Mesenchymal stem cell (in vitro differentiated cells and primary cell): ENCODE data around the gene EFNB3.

Source experiments
- DNase-seq: peaks from one replicate; pipeline ENCODE4 v3.0.0-alpha.2; 2013
- H2AFZ ChIP-seq: one replicate; pipeline ENCODE4 v1.6.1; 2013; ENCODE audit warnings: low read depth, mild to moderate bottlenecking, control low read depth, inconsistent platforms, low read length, moderate library complexity
- H2AK5ac ChIP-seq: 2 replicates; pipeline ENCODE4 v1.6.1; 2013; ENCODE audit warnings: low read length, moderate library complexity, mild to moderate bottlenecking, inconsistent platforms; ENCODE audit not compliant: severe bottlenecking
- H2BK120ac ChIP-seq: one replicate; pipeline ENCODE4 v1.6.1; 2013; ENCODE audit warnings: low read depth, mild to moderate bottlenecking, inconsistent platforms, low read length, moderate library complexity
- H2BK12ac ChIP-seq, 2 experiments: one replicate each; pipeline ENCODE4 v1.6.1; 2013; ENCODE audit warnings: inconsistent platforms in 2 of 2, low read length in 2 of 2, mild to moderate bottlenecking in 2 of 2, moderate library complexity in 2 of 2, control low read depth in 1 of 2
- H2BK15ac ChIP-seq: one replicate; pipeline ENCODE4 v1.6.1; 2013; ENCODE audit warnings: mild to moderate bottlenecking, low read depth, inconsistent platforms; ENCODE audit not compliant: poor library complexity, severe bottlenecking
- H2BK5ac ChIP-seq: 2 replicates; pipeline ENCODE4 v1.6.1; 2013; ENCODE audit warnings: low read depth, mild to moderate bottlenecking, low read length, control low read depth, inconsistent platforms; ENCODE audit not compliant: poor library complexity, severe bottlenecking
- H3K14ac ChIP-seq, 2 experiments: one replicate each; pipeline ENCODE4 v1.6.1; 2013; ENCODE audit warnings: inconsistent platforms in 2 of 2, low read length in 2 of 2, control low read depth in 1 of 2, mild to moderate bottlenecking in 1 of 2, moderate library complexity in 1 of 2
- H3K18ac ChIP-seq, 2 experiments: one replicate each; pipeline ENCODE4 v1.6.1; 2013; ENCODE audit warnings: inconsistent platforms in 2 of 2, low read length in 2 of 2, control low read depth in 1 of 2, low read depth in 1 of 2, mild to moderate bottlenecking in 1 of 2
- H3K23ac ChIP-seq, 2 experiments: one replicate each; pipeline ENCODE4 v1.6.1; 2013; ENCODE audit warnings: inconsistent platforms in 2 of 2, low read length in 2 of 2, mild to moderate bottlenecking in 2 of 2, moderate library complexity in 2 of 2, control low read depth in 1 of 2
- H3K27ac ChIP-seq: 2 replicates; pipeline ENCODE4 v1.5.1; 2013; ENCODE audit warnings: mild to moderate bottlenecking, moderate library complexity, low read length, control low read depth, inconsistent platforms; ENCODE audit not compliant: poor library complexity, severe bottlenecking
- H3K27me3 ChIP-seq, 2 experiments: 2 replicates each; pipeline versions ENCODE4 v1.6.1 to v1.7.0; 2013; ENCODE audit warnings: low read length in 2 of 2, mild to moderate bottlenecking in 2 of 2, moderate library complexity in 2 of 2, control low read depth in 1 of 2, inconsistent platforms in 1 of 2; ENCODE audit not compliant: control insufficient read depth in 1 of 2, insufficient read depth in 1 of 2
- H3K36me3 ChIP-seq, 2 experiments: 2 replicates each; pipeline versions ENCODE4 v1.6.1 to v1.7.0; 2013; ENCODE audit warnings: low read length in 2 of 2, control low read depth in 1 of 2, inconsistent platforms in 1 of 2, low read depth in 1 of 2, mild to moderate bottlenecking in 1 of 2; ENCODE audit not compliant: insufficient read depth in 2 of 2, control insufficient read depth in 1 of 2
- H3K4ac ChIP-seq, 2 experiments: one replicate each; pipeline ENCODE4 v1.6.1; 2013; ENCODE audit warnings: inconsistent platforms in 2 of 2, low read length in 2 of 2, mild to moderate bottlenecking in 2 of 2, moderate library complexity in 2 of 2, control low read depth in 1 of 2, low read depth in 1 of 2
- H3K4me1 ChIP-seq: 2 replicates; pipeline ENCODE4 v1.6.1; 2013; ENCODE audit warnings: low read depth, low read length, control low read depth; ENCODE audit not compliant: control insufficient read depth, insufficient read depth
- H3K4me2 ChIP-seq: 2 replicates; pipeline ENCODE4 v1.6.1; 2013; ENCODE audit warnings: low read length, mild to moderate bottlenecking, inconsistent platforms; ENCODE audit not compliant: poor library complexity, severe bottlenecking
- H3K4me3 ChIP-seq, 2 experiments: 2 replicates each; pipeline versions ENCODE4 v1.5.1 to v1.7.0; 2013; ENCODE audit warnings: low read length in 2 of 2, mild to moderate bottlenecking in 2 of 2, control low read depth in 1 of 2, low read depth in 1 of 2; ENCODE audit not compliant: insufficient read depth in 1 of 2
- H3K79me1 ChIP-seq: replicated peaks from 2 replicates; pipeline ENCODE4 v1.6.1; 2013; ENCODE audit warnings: mild to moderate bottlenecking, control low read depth, low read length, inconsistent platforms; ENCODE audit not compliant: poor library complexity, severe bottlenecking
- H3K9ac ChIP-seq: 2 replicates; pipeline ENCODE4 v1.7.0; 2013; ENCODE audit warnings: mild to moderate bottlenecking, low read length, moderate library complexity
- H3K9me3 ChIP-seq: 2 replicates; pipeline ENCODE4 v1.7.0; 2013; ENCODE audit warnings: mild to moderate bottlenecking, low read length; ENCODE audit not compliant: control insufficient read depth
- H4K8ac ChIP-seq: one replicate; pipeline ENCODE4 v1.6.1; 2013; ENCODE audit warnings: inconsistent platforms, mild to moderate bottlenecking, low read length, moderate library complexity
- H4K91ac ChIP-seq: one replicate; pipeline ENCODE4 v1.6.1; 2013; ENCODE audit warnings: mild to moderate bottlenecking, low read length, inconsistent platforms
- WGBS: methylation state at CpG from one replicate; pipeline ENCODE4 v1.1.7; 2013; ENCODE audit warnings: mixed read lengths; 5-methylcytosine and 5-hydroxymethylcytosine counted together

EFNB3 gene

DNA sequence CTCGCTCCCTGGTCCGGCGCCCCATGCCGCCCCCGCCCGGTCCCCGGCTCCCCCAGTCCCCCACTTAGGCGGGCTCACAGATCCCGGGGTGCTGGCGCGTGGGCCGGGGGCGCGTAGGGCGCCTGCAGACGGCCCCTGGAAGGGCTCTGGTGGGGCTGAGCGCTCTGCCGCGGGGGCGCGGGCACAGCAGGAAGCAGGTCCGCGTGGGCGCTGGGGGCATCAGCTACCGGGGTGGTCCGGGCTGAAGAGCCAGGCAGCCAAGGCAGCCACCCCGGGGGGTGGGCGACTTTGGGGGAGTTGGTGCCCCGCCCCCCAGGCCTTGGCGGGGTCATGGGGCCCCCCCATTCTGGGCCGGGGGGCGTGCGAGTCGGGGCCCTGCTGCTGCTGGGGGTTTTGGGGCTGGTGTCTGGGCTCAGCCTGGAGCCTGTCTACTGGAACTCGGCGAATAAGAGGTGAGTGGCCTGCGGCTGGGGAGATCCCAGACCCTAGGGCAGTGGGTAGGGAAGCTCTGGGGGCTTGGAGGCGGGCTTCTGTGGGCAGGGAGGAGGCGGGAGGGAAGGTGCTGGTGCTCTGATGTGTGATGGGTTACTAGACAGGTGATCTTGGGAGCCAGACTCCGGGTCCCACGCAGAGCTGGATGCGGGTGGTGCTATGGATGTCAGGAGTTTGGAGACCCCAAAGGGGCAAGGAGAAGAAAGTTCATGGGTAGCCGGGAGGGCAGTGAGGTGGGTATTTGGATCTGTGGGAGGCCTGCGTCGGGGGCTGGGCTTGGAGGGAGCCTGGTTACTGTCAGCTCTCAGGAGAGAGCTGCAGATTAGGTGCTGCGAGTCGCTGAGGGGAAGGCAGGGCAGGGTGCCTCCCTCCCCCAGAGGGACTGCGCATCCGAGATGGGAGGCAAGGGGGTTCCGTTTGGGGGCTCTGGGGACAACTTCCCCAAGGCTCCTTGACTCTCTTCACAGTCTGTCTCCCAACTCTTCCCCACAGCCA is 560 bp downstream of the EFNB3 start:
- H3K36me3 ChIP-seq, result peaks cover 21 to 30% of the 10 kb centered on the region in 2 experiments
- no peak overlapping the region for H2BK15ac ChIP-seq
- no peak overlapping the region for H3K14ac ChIP-seq
- peak overlapping the region in 1 of 2 experiments; percentile 95 for H3K23ac ChIP-seq
- H2AK5ac ChIP-seq, result no peak overlapping the region
- peaks cover 2% of the 10 kb centered on the region for H3K79me1 ChIP-seq
- H4K91ac ChIP-seq, result peak overlapping the region; percentile 32
- no peak overlapping the region for H4K8ac ChIP-seq
- H3K4ac ChIP-seq, result peak overlapping the region in 1 of 2 experiments; percentile 67
- no peaks in the 10 kb centered on the region for H3K9me3 ChIP-seq
- H2BK12ac ChIP-seq, result peak overlapping the region in 1 of 2 experiments; percentile 23
- no peak for DNase-seq
- no peak overlapping the region for H2BK120ac ChIP-seq
- H3K4me2 ChIP-seq, result peak overlapping the region; percentile 87
- H3K9ac ChIP-seq, result no peak overlapping the region
- H3K27me3 ChIP-seq, result peaks cover 43 to 50% of the 10 kb centered on the region in 2 experiments
- H3K4me1 ChIP-seq, result peaks cover 22% of the 10 kb centered on the region
- H3K18ac ChIP-seq, result peak overlapping the region; percentile 47 to 69
- H3K27ac ChIP-seq, result no peak overlapping the region
- H3K4me3 ChIP-seq, result peak overlapping the region; percentile 61 to 76
- no peak overlapping the region for H2BK5ac ChIP-seq
- 4% methylated on average over 41 of the region's 50 CpGs for WGBS
- peak overlapping the region; percentile 36 for H2AFZ ChIP-seq

DNA sequence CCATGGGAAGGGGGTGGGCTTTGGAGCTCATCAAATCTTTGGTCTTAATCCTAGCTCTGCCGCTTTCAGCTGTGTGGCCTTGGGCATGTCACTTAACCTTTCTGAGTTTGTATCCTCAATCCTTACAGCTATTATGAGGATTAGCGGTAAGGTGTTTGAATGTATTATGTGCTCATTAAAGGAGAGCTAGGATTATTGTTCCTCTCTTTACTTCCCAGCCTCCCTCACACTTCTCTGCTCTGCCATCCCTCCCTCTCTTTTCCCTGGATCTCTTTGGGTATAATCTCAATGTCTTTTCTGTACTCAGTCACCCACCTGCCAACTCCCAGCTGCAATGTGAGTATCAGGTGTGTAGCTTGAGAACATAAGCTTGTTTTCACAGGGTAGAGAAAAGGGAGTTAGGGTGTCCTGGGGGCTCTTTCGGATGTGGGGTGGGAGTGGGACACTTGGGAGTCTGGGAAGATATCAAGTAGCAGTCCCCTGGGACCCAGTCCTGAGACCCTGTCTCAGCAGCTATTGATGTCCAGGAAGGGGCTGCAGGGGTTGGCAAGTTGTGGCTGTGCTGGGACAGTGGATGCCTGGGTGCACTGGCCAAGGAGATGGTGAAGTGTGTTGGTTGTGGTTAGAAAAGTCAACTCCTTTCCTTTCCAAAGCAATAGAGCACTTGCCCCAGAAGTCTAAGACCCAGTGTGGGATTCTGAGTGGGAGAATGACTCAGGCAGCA is 1.8 kb downstream of the EFNB3 start:
- Histone ChIP-seq H2BK5ac (no peak overlapping the region), H3K79me1 (peaks cover 2% of the 10 kb centered on the region), H4K8ac (no peak overlapping the region), H3K36me3 (peaks cover 13 to 18% of the 10 kb centered on the region in 2 experiments), H3K4me2 (no peak overlapping the region), H3K23ac (no peak overlapping the region), H3K4me3 (no peak overlapping the region), H2AK5ac (no peak overlapping the region), H3K14ac (no peak overlapping the region), H3K4me1 (peaks cover 22% of the 10 kb centered on the region), H2BK120ac (no peak overlapping the region), H2BK12ac (no peak overlapping the region), H3K9ac (no peak overlapping the region), H2AFZ (no peak overlapping the region), H3K4ac (no peak overlapping the region), H3K9me3 (no peaks in the 10 kb centered on the region), H4K91ac (no peak overlapping the region), H3K18ac (no peak overlapping the region), H3K27ac (no peak overlapping the region), H2BK15ac (no peak overlapping the region), H3K27me3 (peaks cover 49 to 62% of the 10 kb centered on the region in 2 experiments)
- no peak for DNase-seq
- 89% methylated on average over 2 of the region's 3 CpGs for WGBS

DNA sequence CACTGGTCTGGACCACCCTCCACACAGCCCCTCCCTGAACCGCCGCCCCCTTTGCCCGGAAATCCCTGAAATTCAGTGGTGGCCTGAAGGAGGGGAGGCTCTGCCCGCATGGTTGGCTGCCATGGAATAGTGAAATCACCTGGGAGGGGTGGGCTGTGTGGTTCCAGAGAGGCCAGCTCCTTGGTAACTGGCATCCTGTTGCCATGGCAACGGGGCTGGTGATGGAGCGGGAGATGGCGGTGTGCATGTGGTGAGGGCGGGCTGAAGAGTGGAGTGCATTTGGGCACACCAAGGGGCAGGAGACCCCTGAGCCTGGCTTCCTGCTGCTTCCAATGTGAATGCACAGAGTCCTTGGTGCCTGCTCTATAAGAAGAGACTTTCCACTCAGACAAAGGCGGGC is 2.4 kb downstream of the EFNB3 start:
- no peak for DNase-seq

More for the DNA sequence above, 2.4 kb downstream of the EFNB3 start:
- Histone ChIP-seq H4K91ac (no peak overlapping the region), H3K4me3 (no peak overlapping the region), H2AFZ (no peak overlapping the region), H2BK12ac (no peak overlapping the region), H3K27ac (no peak overlapping the region), H3K14ac (no peak overlapping the region), H3K23ac (peak overlapping the region in 1 of 2 experiments; percentile 67), H2BK5ac (no peak overlapping the region), H4K8ac (no peak overlapping the region), H3K4me1 (peaks cover 24% of the 10 kb centered on the region), H3K36me3 (peaks cover 8 to 11% of the 10 kb centered on the region in 2 experiments), H3K9ac (no peak overlapping the region), H3K27me3 (peaks cover 55 to 68% of the 10 kb centered on the region in 2 experiments), H3K9me3 (no peaks in the 10 kb centered on the region), H2BK120ac (no peak overlapping the region), H3K79me1 (peaks cover 2% of the 10 kb centered on the region), H3K18ac (no peak overlapping the region), H3K4ac (no peak overlapping the region), H3K4me2 (no peak overlapping the region), H2BK15ac (no peak overlapping the region), H2AK5ac (no peak overlapping the region)
- WGBS, result 82% methylated on average over 8 of the region's 9 CpGs
